HG03575 (cell line): Measurements from ENCODE around the gene SAP130.

Source experiments
- ATAC-seq: cut with Tn5 transposase; IDR thresholded peaks from one replicate; pipeline ENCODE4 v1.9.1; 2021; ENCODE audit not compliant: unreplicated experiment, insufficient number of reproducible peaks, low FRiP score; ENCODE audit errors: extremely low read depth

SAP130 gene

DNA sequence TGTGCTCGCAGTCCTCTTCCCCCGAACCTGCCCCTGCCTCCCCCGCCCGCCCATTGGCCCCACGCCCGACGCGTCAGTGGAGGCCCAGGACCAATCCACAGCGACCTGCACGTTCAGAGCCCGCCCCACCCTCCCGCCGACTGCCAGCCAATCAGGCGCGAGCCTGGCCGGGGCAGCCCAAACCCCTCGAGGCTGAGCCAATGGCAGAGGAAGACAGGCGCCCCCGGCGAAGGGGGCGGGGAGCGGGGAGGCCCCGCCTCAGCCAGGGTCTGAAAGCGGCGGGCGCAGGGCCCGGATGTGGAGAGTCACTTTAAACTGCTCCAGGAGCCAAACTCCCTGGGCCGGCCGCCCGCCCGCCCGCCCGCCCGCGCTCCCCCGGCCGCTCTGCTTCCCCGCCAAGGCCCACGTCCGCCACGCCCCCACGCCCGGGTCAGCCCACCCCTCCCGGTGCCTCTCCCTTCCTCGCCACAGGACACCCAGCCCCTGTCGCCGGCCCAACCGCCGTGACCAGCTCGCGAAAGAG lies 520 bp downstream of the SAP130 start:
- peak; percentile 43 for ATAC-seq

DNA sequence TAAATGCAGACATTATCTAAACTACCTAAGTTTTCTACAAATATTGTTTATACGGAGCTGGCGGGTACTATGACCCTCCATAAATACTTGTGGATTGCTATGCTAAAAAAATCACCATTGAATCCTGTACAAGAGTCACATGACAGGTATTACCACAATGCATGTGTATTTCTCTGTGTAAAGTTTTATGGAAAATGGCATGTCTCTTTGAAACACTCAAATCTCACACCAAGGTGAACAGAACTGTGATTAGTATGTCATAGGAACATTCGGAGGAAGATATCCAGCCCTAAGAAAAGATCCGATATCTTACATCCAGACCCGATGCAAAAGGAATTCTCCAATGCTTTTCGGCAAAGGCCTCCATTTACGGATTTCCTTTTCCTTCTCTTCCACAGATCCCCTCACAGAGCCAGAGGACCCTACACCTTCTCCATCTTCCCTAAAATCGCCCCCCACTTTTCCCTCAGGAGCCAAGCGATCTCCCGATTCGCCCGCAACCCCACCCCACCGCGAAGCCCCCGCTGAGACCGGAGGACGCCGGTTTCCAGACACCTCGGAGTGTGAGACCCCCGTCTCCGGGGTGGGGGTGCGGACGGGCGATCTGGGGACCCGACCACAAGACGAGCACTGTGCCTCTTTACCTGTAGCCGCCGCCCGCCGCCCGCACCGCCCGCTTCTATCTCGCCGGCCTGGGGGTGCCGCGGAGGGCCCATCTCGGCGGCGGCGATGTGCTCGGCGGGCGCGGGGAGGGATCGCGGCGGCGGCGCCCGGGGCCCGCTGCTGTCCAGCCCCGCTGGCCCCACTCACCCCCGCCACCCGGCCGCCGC lies 1.2 kb downstream of the SAP130 start:
- no peak for ATAC-seq

DNA sequence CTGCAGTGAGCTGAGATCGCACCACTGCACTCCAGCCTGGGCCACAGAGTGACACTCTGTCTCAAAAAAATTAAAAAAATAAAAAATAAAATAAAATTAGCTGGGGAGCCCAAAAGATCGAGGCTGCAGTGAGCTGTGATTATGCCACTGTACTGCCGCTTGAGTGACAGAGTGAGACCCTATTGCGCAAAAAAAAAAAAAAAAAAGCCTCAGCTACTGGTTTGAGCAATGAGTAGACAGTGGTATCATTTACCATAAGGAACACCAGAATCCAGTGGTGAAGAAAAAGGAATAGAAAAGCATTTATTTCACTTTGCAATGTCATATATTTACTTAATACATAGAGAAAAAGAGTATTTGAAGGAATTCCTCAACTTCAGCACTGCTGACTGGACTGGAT lies 3.0 kb downstream of the SAP130 start:
- no peak for ATAC-seq

DNA sequence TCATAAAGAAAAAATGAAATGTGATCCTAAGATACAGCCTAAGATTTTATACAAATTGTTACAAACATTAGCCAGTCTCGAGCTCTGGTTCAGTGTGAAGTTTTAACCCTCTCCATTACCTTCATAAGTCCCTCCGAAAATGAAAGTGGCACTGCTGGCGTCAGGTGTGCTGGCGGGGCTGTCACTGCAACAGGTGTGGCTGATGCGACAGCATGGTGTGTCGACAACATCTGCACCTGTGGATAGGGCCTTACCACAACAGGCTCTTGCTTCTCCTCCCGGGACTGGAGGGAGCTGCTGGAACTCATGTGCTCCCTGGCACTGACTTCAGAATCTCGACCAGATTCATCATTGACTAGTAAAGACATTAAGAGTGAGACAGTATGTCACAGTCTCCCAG lies 10.3 kb downstream of the SAP130 start:
- ATAC-seq, result no peak

DNA sequence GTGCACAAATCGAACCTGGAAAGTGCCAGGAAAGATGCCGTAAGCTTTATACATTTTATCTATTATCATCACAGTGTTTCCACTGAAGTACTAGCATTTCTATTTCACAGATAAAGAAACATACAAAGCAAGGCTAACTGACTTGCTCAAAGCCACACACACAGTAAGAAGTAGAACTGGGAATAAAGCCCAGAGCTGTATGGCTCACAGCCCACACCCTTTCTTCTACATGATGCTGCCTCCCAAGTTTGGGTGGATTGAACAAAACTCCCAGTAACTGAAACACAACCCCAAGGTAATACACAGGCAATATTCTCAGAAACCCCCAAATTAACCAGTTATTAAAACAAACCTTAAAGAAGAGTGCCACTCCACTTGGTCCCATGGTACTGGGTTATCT lies 11.2 kb downstream of the SAP130 start:
- ATAC-seq, result no peak

DNA sequence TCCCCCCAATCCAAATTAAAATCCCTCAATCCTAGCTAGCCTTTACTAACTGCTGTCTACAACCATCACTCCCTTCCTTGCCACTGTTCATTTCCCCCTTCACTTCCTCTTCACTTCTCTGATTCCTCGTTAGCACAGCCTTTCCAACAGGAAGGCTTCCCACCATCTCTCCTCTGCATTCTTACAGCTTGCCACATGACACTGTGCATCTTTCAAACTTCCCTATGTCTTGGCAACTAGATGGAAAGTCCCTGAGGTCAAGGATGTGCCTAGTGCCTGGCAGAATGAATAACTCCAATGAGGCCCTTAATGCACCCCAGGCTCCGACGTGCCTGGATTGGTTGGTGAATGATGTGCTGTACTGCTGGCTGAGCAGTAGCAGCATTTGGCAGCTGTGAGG lies 15.2 kb downstream of the SAP130 start:
- no peak for ATAC-seq

DNA sequence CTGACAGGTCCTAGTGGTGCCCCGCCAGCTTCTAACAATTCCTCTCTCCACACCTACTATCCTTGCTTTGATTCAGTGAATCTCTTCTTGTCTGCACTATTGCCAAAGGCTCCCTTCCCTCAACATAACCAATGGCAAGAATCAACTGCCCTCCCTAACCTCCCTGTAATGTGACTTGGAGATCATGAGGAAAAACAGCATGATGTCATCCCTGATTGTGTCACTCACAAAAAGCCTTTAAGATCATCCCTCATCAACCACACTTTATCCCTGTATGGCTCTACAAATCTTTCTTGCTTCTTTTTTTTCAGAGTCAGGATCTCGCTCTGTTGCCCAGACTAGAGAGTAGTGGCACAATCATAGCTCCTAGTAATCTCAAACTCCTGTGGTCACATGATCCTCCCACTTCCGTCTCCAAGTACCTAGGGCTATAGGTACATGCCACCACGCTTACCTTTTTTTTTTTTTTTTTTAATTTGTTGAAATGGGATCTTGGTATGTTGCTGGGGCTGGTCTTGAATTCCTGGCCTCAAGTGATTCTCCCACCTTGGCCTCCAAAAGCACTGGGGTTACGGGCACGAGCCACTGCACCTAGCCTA lies 19.7 kb downstream of the SAP130 start:
- no peak for ATAC-seq

DNA sequence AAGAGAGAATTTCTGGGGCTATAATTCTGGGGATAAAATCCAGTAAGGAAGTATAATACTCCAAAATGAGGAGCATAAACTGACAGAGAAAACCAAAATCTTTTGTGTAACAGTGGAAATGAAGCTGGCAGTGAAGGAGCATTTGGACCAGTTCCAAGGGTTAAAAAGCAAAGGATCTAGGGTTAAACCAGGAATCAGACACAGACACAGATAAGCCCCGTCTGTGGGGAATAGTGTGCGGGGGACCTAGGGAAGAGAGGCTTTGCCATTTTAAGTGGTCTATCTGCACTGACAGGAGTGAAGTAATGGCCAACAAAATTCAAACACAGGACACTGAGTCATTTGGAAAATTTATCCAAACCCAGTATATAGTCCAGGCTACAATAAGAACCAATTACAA lies 23.4 kb downstream of the SAP130 start:
- no peak for ATAC-seq

DNA sequence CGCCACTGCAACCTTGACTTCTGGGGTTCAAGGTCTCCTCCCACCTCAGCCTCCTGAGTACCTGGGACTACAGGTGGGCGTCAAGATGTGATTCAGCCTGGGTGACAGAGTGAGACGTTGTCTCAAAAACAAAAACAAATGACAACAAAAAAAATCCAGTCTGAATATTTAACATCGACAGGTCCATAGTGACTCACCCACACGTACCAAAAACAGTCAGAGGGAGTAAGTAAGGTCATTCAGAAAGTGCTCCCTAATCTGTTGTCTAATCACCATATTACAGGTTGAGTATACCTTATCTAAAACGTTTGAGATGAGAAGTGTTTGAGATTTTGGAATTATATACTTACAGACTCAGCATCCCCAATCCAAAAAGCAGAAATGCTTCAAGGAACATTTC lies 24.4 kb downstream of the SAP130 start:
- no peak for ATAC-seq

DNA sequence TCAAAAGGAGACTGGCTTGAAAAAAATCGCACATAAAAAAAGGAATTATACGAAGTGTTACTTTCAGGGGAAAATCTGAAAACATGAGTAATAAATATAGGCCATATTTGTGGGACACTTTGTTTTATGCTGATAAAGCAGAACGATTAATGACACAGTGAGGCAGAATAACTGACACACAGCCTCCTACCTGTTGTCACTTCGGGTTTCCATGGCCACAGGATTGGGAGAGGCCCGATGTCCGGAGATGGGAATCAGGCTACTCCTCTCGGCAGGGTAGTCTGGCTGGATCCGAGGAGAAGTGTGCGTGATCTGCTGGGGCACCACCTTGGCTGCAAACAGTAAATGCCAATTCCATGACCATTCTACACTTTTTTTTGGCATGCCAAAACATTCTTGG lies 31.7 kb downstream of the SAP130 start:
- ATAC-seq, result no peak

DNA sequence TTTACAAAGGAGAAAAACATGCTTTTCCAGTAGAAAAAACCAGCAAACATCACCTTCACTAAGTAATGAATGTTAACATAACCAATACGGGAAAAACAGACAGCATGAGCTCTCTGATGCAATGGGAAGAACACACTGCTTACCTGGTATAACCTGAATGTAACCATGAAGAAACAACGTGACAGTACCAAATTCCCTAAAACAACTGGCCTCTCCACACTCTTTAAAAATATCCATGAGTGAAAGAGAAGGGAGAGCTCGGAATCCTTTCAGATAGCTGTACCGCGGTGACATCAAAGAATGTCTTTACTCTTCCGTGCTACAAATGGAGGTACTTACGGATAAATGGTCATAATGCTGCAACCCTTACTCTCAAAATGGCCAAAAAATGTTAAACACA lies 32.1 kb downstream of the SAP130 start:
- ATAC-seq, result no peak

DNA sequence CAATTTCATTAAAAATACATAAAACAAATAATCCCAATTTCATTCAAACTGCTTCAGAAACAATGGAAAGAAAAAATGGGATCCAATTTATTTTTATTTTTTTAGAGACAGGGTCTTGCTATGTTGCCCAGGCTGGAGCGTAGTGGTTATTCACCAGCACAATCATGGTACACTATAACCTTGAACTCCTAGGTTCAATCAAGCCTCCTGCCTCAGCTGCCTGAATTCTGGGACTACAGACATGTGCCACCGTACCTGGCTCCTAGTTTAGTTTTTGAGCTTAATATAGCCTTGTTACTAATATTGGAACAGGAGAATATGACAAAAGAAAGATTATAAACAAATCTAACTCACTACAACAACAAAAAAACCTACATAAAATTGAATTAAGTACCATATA lies 34.2 kb downstream of the SAP130 start:
- ATAC-seq, result no peak

DNA sequence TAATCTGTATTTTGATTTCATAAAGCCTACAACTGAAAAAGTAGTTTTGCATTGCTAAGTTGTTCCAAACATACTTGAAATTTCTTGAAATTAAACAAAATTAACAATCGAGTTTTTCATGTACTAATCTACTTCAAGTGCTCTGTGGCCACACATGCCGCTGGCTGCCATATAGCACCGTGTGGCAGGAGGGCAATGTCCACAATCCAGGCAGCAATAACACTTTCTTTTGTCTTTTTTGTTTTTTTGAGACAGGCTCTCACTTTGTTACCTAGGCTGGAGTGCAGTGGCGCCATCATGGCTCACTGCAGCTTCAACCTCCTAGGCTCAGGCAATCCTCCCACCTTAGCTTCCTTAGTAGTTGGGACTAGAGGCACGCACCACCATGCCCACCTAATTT lies 36.1 kb downstream of the SAP130 start:
- no peak for ATAC-seq

DNA sequence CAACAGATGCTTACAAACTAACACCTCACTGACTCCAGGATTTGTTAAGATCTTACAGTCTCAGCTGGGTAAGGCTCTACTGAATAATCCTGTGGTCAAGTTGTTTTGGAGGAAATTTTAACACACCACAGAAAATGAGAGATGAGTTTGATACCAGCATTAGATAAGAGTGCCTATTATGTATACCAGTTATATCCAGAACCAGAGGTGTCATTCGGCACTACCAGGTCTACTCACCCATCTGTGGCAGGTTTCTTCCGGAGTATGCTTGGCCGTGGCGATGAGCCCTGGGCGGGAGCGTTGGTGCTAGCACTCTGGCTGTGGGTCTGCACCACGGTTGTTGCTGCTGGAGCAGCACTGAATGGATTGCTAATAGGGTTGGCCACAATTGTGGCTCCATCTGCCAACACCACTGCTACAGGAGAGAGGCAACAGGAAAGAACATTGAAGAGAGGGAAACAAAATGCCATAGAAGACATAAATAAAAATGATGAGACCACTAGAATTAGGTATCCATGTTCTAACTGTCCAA lies 41.2 kb downstream of the SAP130 start:
- no peak for ATAC-seq

DNA sequence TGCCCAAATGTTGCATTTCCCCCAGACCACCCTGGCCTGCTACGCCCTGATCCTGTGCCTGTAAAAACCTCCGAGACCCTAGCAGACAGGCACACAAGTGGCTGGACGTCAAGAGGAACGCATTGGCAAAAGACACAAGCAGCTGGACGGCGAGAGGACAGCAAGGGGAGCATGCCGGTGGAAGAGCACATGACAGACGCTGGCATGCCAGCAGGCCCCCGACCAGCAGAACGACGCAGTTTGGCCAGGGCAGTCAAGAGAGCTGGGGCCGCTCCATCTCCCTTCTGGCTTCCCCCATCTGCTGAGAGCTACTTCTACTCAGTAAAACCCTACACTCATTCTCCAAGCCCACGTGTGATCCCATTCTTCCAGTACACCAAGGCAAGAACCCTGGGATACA lies 42.1 kb downstream of the SAP130 start:
- ATAC-seq, result no peak

DNA sequence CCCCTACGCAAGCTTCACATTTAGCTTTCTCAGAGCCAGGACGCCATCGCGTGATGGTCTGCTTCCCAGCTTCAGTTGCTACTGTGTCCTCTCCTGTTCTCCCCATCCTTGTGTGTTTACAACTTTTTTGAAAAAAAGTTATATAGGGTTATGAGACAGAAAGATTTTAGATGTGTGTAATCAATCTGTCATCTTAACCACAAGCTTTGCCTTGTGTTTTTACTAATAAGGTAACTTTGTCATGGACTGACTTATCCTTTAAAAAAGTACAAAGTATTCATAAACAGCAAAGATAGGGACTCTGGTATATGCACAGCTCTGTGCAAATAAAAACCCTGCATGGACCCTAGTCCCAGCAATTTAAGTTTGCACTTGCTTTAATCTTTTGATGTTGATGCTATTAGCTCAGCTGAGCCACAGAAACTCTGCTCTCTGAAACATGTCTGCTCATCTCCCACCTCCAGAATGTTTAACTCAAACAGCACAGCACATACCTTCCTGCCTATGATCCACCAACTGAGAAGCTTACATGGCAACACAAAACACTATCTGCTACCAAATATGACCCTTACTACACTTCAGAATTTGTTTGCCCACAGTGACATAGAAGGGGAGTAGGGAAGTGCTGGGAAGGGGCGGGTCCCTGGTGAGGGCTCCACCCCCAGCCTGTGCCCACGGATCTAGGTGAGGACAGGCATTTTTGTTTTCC lies 42.7 kb downstream of the SAP130 start:
- ATAC-seq, result no peak

DNA sequence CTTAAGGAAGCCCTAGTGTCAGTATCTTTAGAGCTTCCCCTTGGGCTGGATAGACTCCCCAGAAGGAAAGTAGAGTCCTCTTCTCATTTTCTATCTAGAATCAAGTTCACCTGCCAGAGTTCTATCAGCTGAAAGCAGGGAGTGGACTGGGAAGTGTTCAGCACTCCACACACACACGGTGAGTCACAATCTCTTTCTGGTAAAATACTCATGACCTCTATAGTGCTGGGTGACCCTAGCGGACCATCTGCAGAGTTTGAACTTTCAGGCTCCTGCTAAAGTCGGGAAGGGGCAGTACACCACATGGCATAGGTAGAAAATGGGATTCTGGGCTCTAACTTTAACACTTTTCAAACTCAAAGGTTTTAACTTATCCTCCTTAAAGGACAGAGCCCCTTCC lies 43.3 kb downstream of the SAP130 start:
- no peak for ATAC-seq

DNA sequence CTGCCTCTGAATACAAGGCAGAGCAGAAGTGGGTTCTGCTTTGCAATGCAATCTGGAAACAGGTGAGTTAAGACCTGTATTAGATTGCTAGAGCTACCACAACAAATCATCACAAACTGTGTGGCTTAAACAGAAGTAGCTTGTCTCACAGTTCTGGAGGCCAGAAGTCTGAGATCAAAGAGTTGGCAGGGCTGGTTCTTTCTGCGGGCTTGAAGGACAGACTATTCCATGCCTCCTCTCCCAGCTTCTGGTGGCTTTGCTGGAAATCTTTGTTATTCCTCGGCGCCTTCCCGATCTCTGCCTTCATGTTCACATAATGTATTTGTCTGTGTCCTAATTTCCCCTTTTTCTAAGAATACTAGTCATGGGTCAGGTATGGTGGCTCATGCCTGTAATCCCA lies 58.4 kb downstream of the SAP130 start:
- ATAC-seq, result no peak

DNA sequence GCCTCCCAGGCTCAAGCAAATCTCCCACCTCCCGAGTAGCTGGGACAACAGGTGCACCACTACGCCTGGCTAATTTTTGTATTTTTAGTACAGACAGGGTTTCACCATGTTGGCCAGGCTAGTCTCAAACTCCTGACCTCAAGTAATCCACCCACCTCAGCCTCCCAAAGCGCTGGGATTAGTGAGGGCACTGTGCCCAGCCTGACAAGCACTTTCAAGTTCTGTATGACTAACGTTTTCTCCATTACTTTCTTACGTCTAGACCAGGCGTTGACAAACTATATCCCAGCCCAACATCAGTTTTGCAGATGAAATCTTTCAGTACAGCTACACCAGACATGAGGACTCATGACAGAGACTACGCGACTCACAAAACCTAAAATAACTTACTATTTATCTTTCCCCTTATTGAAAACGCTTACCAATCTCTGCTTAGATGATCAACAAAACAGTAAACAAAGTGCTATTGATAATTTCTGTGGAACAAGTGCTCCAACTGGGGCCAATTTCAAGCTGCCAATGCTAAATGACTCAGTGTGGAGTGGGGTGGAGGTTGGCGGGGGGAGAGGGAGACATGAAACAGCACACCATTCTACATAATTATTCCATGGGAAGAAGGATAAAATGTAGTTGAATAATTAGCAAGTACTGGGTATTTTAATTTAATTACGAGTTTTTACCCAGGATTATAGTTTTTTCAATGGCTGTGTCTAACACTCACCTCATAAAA lies 59.1 kb downstream of the SAP130 start:
- no peak for ATAC-seq
